HL-60/S4 treated with retinoic acid at 250 ng/mL for 4 days and 3 days (cell line): ENCODE measurements around the gene GON7.
"Not testable (repeated sequence)": the region's sequence is repeated elsewhere in the genome, so short reads cannot be mapped to it uniquely, and the experiment has no call there.

ENCODE experiments used
- in situ Hi-C: fragments of 300-500 bp; cut with MboI; formaldehyde crosslinking; loops from 2 replicates; pipeline ENCODE4 v1.7.0; 2022; ENCODE audit warnings: low sequenced_read_pairs

GON7 gene

DNA sequence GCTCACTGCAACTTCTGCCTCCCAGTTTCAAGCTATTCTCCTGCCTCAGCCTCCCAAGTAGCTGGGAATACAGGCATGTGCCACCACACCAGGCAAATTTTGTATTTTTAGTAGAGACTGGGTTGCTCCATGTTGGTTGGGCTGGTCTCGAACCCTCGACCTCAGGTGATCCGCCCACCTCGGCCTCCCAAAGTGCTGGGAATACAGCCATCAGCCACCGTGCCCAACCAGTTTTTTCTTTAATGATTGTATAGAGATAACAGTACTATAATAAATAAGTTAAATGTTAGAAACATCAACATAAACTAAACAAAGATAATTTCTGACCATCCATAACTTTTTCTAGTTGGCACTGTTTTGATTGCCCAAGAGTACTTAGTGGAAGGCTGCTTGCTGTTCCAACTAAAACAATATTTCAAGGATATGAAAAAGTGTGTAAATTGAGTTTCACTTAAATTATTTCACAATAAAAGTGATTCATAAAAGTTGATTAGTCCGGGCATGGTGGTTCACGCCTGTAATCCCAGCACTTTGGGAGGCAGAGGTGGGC, 5.6 kb downstream of the GON7 start:
- in situ Hi-C loops = no loop called here

DNA sequence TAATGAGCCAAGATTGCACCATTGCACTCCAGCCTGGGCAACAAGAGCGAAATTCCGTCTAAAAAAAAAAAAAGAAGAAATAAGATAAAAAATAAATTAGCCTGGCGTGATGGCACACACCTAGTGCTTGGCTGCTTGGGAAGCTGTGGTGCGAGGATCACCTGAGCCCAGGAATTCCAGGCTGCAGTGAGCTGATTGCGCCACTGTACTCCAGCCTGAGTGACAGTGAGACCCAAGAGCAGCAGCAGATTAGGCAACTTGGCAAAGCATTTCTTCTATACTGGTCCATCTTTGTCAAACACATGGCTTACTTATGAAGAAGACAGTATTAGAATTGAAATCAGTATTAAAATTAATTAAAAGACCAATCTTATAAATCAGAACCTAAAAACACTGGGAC, 6.3 kb downstream of the GON7 start:
- in situ Hi-C loops = no loop called here

DNA sequence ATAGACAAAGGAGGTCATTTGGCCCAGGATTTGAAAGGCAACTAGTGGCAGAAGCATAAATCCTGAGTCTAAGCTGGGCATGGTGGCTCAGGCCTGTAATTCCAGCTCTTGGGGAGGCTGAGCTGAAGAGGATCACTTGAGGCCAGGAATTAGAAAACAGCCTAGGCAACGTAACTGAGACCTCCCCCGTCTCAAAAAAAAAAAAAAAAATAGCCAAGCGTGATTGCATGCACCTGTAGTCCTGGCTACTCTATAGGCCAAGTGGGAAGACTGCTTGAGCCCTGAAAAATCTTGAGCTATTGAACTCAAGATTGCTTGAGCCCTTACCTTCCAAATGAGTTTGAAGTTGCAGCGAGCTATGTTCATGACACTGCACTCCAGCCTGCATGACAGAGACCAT, 7.8 kb downstream of the GON7 start:
- in situ Hi-C loops = no loop called here

DNA sequence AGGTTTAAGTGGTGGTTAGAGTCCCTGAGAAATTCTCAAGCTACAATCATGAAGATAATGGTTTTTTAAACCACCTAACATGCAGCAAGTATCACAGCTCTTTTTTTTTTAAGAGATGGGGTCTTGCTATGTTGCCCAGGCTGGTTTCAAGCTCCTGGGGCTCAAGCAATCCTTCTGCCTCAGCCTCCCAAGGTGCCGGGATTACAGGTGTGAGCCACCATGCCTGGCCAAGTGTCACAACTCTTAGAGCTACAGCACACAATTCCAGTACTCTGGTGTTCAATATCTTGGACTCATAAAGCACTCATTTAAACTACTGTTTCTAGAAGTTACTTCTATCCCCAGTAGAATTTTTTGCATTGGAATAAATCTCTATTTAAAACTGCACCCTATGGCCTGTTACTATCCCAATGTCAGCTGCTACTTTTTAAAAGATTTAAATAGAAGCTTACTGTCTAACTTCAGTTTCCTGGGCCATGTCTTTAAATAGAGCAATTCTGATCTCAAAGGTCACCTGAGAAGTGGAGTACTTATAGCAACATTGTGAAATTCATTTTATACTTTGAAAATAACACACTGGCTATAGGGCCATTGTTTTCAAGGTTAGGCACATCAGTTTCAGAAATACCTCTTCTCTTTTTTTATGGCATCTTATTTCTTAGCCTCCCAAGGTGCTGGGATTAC, 11.4 kb downstream of the GON7 start:
- in situ Hi-C loops = no loop called here

DNA sequence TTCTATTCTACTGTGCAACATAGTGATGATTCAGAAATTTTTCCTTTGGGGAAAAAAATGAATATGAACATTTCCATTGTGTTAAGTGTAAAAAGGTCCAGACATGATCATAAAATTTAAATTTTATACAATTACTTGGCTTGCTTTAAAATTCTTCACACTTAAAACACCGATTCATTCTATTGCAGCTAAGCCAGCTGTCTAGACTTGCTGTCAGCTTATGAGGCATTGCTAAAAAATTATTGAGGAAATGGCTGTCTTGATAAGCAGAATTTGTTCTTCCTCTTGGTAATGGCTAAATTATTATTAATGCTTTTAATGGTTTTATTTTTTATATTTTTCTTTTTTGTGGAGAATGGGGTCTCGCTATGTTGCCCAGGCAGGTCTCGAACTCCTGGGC, 19.9 kb downstream of the GON7 start:
- in situ Hi-C loops = no loop called here

DNA sequence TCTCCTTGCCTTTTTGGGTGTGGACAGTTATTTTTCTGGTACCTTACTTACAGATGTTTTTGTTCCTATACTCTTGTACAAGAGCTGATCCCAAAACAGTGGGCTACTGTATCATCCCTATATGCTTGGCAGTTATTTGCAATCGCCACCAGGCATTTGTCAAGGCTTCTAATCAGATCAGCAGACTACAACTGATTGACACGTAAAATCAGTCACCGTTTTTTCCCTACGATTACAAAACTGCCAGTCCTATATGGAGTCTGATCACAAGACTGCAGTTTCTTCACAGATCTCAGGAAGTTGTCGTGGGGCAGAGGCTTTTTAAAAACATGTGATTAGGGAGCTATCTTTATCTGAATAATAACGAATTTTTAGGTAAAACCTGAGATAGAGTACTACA, 20.4 kb downstream of the GON7 start:
- in situ Hi-C loops = no loop called here

DNA sequence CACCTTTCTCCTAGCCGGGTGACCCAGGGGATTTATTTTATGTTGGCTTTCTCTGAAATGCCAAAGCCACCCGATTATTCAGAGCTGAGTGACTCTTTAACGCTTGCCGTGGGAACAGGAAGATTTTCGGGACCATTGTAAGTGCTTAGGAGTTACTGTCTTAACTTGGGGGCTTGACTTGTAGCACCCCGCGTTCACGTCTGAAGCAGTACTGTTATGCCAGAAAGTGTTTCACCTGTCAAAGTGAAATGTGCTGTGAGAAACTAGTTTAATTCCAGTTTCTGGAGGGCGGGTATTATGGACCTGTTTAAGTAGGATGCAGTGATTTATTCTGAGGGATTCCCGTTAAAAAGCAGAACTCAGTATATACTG, 21.5 kb downstream of the GON7 start:
- in situ Hi-C loops = no loop called here

DNA sequence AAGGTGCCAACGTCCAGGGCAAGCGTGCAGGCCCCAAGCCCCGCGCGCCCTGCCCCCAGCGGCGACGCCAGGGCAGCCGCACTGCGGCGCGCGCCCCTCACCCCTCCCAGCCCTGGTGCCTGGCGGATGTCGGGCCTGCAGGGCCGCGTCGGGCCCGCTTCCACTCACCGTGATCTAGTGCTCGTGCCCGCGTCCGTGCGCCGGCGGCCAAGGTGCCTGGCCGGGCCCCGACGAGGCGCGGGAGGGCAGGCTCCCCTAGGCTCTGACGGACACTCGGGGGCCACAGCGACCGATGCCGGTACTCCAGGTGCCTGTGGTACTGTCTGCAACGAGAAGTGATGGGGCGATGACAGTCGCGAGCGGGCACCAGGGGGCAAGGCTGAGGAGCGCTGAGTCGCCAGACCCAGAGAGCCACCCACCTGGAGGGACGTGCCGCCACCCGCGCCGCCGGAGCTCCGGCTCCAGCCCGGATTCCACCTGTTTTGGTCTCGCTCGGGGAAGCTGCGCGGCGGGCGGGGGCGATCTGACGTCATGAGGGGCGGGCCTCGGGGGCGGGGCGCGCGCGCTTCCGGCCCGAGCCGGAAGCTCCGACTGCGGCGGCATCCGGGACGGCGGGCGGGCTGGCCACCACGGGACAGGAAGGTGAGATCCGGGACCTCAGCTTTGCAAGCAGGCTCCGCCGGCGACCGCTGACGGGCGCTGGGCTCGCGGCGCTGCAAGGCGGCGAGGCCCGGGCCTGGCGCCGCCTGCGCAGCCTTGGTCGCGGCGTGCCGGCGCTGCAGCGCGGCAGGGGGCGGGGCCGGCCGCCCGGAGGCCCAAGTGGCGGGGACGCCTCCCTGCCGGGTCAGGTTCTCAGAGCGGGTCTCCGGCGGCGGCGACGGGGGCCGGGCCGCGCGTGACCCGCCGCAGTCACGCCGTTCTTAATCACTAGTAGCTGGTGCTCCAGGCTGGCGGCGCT, 22.2 kb downstream of the GON7 start, which contains the start of the genes LYSET and MOAP1:
LYSET (plus strand) TSS at position 927 of the 958 bp plus-strand sequence. CDS start 89 bp downstream, outside the sequence.
MOAP1 (minus strand) TSS at position 507 of the 958 bp plus-strand sequence. CDS start 655 bp downstream, outside the sequence.
- in situ Hi-C loops = no loop called here

DNA sequence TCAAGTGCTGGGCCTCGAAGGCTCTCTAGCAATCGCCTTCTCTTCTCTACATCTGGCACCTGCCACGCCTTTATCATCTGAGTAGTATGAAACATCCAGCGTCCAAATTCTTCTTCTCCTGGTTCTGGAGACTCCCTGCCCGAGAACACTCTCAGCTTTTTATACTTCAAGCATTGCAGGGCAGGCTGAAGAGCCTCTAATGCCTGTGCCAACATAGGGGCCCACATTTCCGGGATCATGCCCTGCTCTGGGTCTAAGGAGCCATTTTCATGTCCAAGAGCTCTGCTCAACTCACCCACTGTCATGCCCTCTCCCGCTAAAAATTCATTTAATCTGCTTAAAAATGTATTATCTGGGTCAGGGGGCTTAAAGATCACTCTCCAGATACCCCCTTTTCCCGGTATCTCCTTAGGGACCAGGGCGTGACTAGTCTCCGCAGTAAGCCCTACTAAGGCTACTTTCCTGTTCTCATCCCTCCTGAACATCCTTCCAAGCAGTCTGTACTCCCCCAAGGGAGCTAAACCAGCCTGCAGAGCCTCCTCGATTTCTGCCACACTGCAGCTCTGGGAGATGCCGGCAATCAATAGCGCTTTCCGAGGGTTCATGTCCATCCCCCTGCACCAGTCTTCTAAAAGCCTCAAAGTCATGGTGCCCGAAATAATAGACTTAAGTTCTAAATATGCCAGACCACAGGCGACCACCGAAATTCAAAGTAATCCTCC, 23.1 kb downstream of the GON7 start:
- in situ Hi-C loops = no loop called here

DNA sequence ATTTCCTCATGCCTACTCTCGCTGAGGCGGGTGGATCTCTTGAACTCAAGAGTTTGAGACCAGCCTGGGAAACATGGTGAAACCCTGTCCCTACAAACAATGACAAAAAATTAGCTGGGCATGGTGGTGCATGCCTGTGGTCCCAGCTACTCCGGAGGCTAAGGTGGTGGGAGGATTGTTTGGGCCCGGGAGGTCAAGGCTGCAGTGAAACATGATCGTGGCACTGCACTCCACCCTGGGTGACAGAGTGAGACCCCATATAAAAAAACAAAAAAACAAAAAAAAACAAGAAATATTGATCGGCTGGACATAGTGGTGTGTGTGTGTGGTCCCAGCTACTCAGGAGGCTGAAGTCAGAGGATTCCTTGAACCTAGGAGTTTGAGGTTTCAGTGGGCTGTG, 31.4 kb downstream of the GON7 start:
- in situ Hi-C loops = no loop called here

DNA sequence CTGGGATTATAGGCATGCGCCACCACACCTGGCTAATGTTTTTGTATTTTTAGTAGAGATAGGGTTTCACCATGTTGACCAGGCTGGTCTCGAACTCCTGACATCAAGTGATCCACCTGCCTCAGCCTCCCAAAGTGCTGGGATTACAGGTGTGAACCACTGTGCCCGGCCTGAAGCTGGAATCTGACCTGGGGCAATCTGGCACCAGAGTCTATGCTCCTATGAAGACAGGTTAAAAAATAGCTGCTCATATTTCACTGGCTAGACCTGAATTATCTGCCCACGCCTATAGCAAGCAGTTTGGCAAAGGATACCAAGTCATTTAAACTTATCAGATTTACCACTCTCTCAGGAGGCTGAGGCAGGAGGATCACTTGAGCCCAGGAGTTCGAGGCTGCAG, 32.1 kb downstream of the GON7 start:
- in situ Hi-C loops = not testable (repeated sequence)

DNA sequence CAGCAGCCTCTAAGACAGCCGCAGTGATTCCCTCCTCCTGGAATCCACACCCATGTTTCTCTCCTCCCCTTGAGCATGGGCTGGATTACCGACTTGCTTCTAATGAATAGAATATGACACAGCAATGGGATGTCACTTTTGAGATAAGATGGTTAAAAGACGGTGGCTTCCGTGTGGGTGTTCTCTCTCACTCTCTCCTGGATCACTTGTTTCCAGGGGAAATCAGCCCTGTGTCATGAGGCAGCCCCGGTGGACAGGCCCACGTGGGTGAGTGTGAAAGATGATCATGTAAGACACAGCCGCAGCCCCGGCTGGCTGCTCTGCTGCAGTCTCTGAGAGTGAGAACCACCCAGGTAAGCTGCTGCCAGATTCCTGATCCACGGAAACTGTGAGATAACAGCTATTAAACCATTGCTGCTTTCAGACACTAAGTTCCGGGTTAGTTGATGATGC, 32.9 kb downstream of the GON7 start:
- in situ Hi-C loops = no loop called here

DNA sequence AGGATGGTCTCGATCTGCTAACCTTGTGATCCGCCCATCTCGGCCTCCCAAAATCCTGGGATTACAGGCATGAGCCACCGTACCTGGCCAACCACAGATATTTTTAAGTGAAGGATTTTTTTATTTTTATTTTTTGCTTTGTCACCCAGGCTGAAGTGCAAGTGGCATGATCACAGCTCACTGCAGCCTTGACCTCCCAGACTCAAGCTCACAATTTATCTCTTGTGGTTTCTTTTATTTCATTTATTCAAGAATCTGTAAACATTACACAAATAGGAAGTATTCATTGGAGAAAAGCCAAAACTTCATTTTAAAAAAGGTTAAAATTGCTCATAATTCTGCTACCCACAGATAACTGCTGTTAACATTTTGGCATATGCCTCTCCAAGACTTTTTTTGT, 35.5 kb downstream of the GON7 start:
- in situ Hi-C loops = no loop called here

DNA sequence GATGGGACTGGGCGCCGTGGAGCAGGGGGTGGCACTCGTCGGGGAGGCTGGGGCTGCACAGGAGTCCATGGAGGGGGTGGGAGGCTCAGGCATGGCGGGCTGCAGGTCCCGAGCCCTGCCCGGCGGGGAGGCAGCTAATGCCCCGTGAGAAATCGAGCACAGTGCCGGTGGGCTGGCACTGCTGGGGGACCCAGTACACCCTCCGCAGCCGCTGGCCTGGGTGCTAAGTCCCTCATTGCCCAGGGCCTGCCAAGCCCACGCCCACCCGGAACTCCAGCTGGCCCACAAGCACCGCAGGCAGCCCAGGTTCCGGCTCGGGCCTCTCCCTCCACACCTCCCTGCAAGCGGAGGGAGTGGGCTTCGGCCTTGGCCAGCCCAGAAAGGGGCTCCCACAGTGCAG, 36.7 kb downstream of the GON7 start:
- in situ Hi-C loops = not testable (repeated sequence)

DNA sequence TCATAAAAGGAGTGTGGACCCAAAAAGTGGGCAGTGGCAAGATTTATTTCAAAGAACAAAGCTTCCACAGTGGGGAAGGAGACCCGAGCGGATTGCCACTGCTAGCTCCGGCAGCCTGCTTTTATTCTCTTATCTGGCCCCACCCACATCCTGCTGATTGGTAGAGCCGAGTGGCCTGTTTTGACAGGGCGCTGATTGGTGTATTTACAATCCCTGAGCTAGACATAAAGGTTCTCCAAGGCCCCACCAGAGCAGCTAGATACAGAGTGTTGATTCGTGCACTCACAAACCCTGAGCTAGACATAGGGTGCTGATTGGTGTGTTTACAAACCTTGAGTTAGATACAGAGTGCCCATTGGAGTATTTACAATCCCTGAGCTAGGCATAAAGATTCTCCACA, 37.2 kb downstream of the GON7 start:
- in situ Hi-C loops = not testable (repeated sequence)

DNA sequence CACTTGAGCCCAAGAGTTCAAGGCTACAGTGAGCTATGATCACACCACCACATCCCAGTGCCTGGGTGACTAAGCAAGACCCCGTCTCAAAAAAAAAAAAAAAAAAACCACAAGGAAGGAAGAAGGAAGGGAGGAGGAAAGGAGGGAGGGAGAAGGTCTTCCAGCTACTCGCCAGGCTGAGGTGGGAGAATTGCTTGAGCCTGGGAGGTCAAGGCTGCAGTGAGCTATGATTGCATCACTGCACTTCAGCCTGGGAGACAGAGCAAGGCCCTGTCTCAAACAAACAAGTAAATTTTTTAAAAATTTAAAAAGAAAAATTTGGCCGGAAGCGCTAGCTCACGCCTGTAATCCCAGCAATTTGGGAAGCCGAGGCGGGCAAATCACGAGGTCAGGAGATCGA, 38.3 kb downstream of the GON7 start:
- in situ Hi-C loops = not testable (repeated sequence)

DNA sequence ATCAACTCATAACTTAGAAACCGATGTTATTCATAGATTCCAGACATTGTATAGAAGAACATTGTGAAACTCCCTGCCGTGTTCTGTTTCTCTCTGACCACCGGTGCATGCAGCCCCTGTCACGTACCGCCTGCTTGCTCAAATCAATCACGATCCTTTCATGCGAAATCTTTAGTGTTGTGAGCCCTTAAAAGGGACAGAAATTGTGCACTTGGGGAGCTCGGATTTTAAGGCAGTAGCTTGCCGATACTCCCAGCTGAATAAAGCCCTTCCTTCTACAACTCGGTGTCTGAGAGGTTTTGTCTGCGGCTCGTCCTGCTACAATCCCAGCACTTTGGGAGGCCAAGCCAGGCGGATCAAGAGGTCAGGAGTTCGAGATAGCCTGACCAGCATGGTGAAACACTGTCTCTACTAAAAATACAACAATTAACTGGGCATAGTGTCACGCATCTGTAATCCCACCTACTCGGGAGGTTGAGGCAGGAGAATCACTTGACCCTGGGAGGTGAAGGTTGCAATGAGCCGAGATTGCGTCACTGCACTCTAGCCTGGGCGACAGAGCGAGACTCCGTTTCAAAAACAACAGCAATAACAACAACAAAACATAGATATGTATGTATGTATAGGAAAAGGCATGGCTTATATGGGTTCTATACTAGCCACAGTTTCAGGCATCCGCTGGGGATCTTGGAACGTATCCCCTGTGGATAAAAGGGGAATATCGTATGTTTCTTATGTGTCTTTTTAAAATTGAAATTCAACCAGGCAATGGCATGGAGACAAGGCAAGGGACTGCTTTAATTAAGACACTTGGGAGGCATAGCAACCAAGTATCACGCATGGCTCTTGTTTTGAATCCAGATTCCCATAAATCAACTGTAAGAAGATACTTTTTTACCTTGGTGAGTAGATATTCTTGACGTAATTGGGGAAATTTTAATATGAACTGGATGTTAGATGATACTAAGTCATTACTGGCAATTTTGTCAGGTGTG, 41.3 kb downstream of the GON7 start:
- in situ Hi-C loops = not testable (repeated sequence)

DNA sequence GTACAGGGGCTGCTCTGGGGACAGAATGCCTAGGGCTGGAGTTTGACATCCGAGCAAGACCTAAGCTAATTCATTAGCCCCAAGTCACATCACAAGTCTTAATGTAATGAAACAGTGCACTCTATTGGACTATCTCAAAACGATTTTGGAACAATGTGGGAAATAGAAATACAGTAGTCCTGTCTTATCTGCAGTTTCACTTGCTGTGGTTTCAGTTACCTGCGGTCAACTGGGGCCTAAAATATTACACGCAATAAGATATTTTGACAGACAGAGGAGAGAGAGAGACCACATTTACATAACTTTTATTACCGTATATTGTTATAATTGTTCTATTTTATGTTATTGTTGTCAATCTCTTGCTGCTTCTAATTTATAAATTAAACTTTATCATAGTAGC, 43.3 kb downstream of the GON7 start:
- in situ Hi-C loops = no loop called here

DNA sequence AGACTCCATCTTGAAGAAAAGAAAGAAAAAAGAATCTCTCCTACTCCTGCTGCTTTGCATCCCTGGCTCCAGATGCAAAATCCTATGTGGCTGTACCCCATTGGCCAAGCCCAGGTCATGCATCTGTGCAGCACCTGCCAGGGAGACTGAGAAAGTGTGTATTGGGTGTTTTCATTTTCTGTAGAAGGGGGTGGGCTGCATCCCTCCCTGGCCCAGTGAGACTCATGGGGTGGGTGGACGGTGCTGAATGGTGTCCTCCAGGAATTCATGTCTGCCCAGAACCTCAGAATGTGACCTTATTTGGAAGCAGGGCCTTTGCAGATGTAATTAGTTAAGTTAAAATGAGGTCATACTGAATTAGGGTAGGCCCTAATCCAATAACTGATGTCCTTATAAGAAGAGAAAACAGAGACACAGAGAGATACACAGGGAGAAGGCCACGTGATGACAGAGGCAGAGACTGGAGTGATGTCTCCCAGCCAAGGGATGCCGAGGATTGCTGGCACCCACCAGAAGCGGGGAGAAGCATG, 45.4 kb downstream of the GON7 start:
- in situ Hi-C loops = no loop called here
